GM06990 (cell line): ENCODE measurements around the gene CLN5.

ENCODE experiments used
- DNase-seq: peaks from one replicate; pipeline ENCODE4 v3.0.0-alpha.2; 2011; ENCODE audit not compliant: insufficient read length; ENCODE audit errors: extremely low read depth
- H3K27me3 ChIP-seq: replicated peaks from 2 replicates; pipeline ENCODE4 v1.6.0; 2011; ENCODE audit warnings: low read length; ENCODE audit not compliant: control insufficient read depth, insufficient read depth
- H3K36me3 ChIP-seq: 2 replicates; pipeline ENCODE4 v1.5.1; 2011; ENCODE audit warnings: low read length; ENCODE audit not compliant: control insufficient read depth, insufficient read depth
- H3K4me3 ChIP-seq: replicated peaks from 2 replicates; pipeline ENCODE4 v1.5.1; 2011; ENCODE audit warnings: low read depth, mild to moderate bottlenecking, control low read depth, low read length
- TF ChIP-seq, protein P1 (sequence below): IDR thresholded peaks from 2 replicates; pipeline ENCODE4 v1.5.1; 2011; ENCODE audit warnings: low read length, control low read depth, mild to moderate bottlenecking, inconsistent platforms; ENCODE audit not compliant: insufficient read depth, poor library complexity, severe bottlenecking

CLN5 gene

DNA sequence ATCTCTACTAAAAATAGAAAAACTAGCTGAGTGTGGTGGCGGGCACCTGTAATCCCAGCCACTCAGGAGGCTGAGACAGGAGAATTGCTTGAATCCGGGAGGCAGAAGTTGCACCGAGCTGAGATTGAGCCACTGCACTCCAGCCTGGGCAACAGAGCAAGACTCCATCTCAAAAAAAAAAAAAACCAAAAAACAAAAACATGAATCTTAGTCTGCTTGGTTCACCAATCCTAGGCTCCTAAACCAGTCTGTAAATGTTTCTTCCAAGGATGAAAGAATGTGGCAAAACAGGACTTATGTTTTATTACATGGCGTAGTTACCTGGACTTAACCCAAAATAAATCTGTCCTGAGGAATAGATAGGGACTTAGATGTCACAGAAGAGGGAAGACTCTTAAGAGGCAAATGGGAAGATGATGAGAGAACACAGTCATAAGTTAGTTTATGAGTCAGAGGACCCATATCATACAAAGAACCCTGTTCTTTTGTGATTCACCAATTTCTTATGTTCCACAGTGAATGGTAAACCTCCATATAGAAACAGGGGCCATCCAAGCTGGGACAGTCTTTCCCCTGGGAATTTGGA is 41.9 kb downstream of the CLN5 start:
- DNase-seq = no peak
- TF ChIP-seq, protein P1, sequence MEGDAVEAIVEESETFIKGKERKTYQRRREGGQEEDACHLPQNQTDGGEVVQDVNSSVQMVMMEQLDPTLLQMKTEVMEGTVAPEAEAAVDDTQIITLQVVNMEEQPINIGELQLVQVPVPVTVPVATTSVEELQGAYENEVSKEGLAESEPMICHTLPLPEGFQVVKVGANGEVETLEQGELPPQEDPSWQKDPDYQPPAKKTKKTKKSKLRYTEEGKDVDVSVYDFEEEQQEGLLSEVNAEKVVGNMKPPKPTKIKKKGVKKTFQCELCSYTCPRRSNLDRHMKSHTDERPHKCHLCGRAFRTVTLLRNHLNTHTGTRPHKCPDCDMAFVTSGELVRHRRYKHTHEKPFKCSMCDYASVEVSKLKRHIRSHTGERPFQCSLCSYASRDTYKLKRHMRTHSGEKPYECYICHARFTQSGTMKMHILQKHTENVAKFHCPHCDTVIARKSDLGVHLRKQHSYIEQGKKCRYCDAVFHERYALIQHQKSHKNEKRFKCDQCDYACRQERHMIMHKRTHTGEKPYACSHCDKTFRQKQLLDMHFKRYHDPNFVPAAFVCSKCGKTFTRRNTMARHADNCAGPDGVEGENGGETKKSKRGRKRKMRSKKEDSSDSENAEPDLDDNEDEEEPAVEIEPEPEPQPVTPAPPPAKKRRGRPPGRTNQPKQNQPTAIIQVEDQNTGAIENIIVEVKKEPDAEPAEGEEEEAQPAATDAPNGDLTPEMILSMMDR = no peak
- H3K4me3 ChIP-seq = no peak overlapping the region
- no peaks in the 10 kb centered on the region for H3K27me3 ChIP-seq
- no peaks in the 10 kb centered on the region for H3K36me3 ChIP-seq

DNA sequence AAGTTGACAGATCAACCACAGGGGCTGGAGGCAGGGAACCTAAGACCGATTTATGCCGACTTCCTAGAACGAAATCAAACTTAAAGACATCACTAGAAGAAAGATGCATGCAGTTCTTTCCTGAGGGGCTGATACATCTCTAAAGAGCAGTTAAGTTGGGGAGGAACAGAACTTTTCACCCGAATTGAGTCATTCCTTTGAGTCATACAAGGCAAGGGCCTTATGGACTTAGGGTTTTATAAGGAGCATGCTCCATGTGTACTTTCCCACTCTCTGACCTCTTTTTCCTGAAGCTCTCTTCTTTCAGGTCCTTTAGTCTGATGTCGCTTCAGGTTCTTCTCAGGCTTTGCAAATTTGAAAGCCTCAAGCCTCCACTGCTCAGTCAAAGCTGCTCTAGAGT is 43.0 kb downstream of the CLN5 start:
- Histone ChIP-seq H3K4me3 (no peak overlapping the region), H3K36me3 (no peaks in the 10 kb centered on the region), H3K27me3 (no peaks in the 10 kb centered on the region)
- TF ChIP-seq, protein P1 = no peak
- no peak for DNase-seq

DNA sequence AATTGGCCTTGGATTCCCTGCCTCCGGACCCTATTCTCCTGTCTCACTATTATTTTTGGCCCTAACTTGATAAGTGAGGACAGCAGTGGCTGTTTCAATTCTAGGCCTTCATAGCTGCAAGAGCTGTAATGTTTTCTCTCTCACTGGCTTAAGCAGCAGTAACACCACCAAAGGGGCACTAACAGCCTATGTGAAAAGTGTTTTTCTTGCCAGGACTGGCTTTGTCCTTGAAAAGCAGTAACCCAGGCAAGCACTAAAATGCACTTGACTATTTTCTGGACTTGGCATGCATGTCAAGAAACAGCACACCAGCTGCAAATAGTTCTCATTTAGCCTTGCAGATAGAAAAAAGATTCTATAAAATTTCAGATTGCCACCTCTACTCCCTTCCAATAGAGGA is 44.4 kb downstream of the CLN5 start:
- Histone ChIP-seq H3K4me3 (no peak overlapping the region), H3K36me3 (no peaks in the 10 kb centered on the region), H3K27me3 (no peaks in the 10 kb centered on the region)
- no peak for DNase-seq
- TF ChIP-seq, protein P1 = no peak

DNA sequence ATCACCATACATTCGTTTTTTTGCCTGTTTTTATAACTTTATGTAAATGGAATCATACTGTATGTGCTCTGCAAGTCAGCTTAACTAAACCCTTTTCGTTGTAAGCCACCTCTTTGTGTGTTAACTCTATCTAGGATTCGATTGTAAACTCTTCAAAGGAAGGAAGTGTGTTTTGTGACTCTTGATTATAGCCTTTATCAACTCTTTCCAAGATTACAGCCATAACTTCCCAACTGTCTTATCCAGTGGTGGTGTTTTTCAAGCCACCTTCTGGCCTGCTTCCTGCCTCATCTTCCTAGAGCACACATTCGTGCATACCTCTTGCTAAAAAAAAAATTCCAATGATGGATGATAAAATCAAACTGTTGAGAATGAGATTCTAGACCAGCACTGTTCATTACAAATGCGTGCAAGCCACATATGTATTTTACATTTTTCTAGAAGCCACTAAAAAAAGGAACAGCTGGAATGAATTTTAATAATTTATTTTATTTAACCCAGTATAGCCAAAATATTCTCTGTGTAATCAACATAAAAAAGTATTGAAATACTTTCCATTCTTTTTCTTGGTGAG is 47.1 kb downstream of the CLN5 start:
- no peaks in the 10 kb centered on the region for H3K27me3 ChIP-seq
- TF ChIP-seq, protein P1 = no peak

DNA sequence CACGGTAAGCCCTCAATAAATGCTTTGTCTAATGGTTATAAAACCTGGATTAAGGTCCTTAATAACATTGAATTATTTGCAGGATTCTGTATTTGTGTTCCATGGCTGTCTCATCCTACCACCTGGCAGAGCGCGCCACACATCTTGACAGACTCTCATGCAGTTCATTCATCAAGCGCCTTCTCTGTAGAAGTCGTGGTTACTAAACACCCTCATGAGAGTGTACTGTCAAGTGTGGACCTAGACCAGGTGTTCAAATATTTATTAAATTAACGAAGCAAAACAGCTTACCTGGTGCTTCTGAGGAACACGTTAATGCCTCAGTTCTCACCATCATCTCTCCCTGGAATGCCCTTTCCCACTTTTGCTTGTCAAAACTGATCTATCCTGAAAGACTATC is 48.2 kb downstream of the CLN5 start:
- no peaks in the 10 kb centered on the region for H3K27me3 ChIP-seq
- DNase-seq = no peak
- H3K4me3 ChIP-seq = no peak overlapping the region
- peaks cover 2% of the 10 kb centered on the region for H3K36me3 ChIP-seq
- TF ChIP-seq, protein P1 = no peak

More for the DNA sequence above, 47.1 kb downstream of the CLN5 start:
- no peak for DNase-seq
- Histone ChIP-seq H3K4me3 (no peak overlapping the region), H3K36me3 (peaks cover under 1% of the 10 kb centered on the region)
